SK-N-SH treated with all-trans-retinoic acid at 6 μM for 48 hours (cell line): ENCODE results near the gene MCU.

Experiments used
- ATAC-seq: fragments of 200-7000 bp; cut with Tn5 transposase; 3 replicates; pipeline ENCODE4 v1.9.1; 2020; ENCODE audit warnings: mild to moderate bottlenecking, moderate library complexity
- ARNTL ChIP-seq: fragments of 450-650 bp; formaldehyde crosslinking; IDR thresholded peaks from 2 replicates; pipeline ENCODE4 v1.5.0; 2020; ENCODE audit warnings: low read depth, mild to moderate bottlenecking, moderate library complexity, borderline replicate concordance
- BACH2 ChIP-seq: fragments of 250-450 bp; sonication (Bioruptor Pico); IDR thresholded peaks from 2 replicates; pipeline ENCODE4 v1.9.0; 2021; ENCODE audit warnings: mild to moderate bottlenecking, borderline replicate concordance
- CREB5 ChIP-seq: fragments of 250-450 bp; sonication (Bioruptor Pico); IDR thresholded peaks from 2 replicates; pipeline ENCODE4 v1.5.1; 2020; ENCODE audit warnings: low read depth, mild to moderate bottlenecking, moderate library complexity
- CSRNP3 ChIP-seq: fragments of 250-450 bp; sonication (Bioruptor Pico); IDR thresholded peaks from 2 replicates; pipeline ENCODE4 v1.5.1; 2021; ENCODE audit warnings: mild to moderate bottlenecking, moderate library complexity
- ESRRG ChIP-seq: fragments of 250-450 bp; sonication (Bioruptor Pico); IDR thresholded peaks from 2 replicates; pipeline ENCODE4 v1.6.1; 2021; ENCODE audit warnings: mild to moderate bottlenecking
- GLIS3 ChIP-seq: fragments of 250-450 bp; sonication (Bioruptor Pico); IDR thresholded peaks from 2 replicates; pipeline ENCODE4 v1.5.0; 2020; ENCODE audit warnings: mild to moderate bottlenecking, moderate library complexity
- ISL1 ChIP-seq: fragments of 250-450 bp; sonication (Bioruptor Pico); IDR thresholded peaks from 2 replicates; pipeline ENCODE4 v2.1.2; 2022; ENCODE audit warnings: mild to moderate bottlenecking, moderate library complexity
- POU6F1 ChIP-seq: fragments of 250-450 bp; sonication (Bioruptor Pico); IDR thresholded peaks from 2 replicates; pipeline ENCODE4 v1.8.0; 2021; ENCODE audit warnings: low read depth, mild to moderate bottlenecking, moderate library complexity, borderline replicate concordance
- PPARA ChIP-seq: fragments of 250-450 bp; sonication (Bioruptor Pico); IDR thresholded peaks from 2 replicates; pipeline ENCODE4 v1.5.0; 2020; ENCODE audit warnings: mild to moderate bottlenecking, borderline replicate concordance
- RARB ChIP-seq: fragments of 250-450 bp; sonication (Bioruptor Pico); IDR thresholded peaks from 2 replicates; pipeline ENCODE4 v1.8.0; 2021; ENCODE audit warnings: mild to moderate bottlenecking, moderate library complexity
- SNAI2 ChIP-seq: fragments of 250-450 bp; sonication (Bioruptor Pico); IDR thresholded peaks from 2 replicates; pipeline ENCODE4 v1.5.0; 2020; ENCODE audit warnings: mild to moderate bottlenecking, moderate library complexity
- TCF4 ChIP-seq: fragments of 250-450 bp; sonication (Bioruptor Pico); IDR thresholded peaks from 2 replicates; pipeline ENCODE4 v1.8.0; 2021; ENCODE audit warnings: mild to moderate bottlenecking, moderate library complexity, borderline replicate concordance
- TOX ChIP-seq: fragments of 250-450 bp; sonication (Bioruptor Pico); IDR thresholded peaks from 2 replicates; pipeline ENCODE4 v1.8.0; 2021; ENCODE audit warnings: mild to moderate bottlenecking, moderate library complexity, borderline replicate concordance
- ZFP3 ChIP-seq: fragments of 250-450 bp; sonication (Bioruptor Pico); IDR thresholded peaks from 2 replicates; pipeline ENCODE4 v1.5.0; 2020; ENCODE audit warnings: mild to moderate bottlenecking, moderate library complexity
- ZFP30 ChIP-seq: fragments of 450-650 bp; formaldehyde crosslinking; IDR thresholded peaks from 2 replicates; pipeline ENCODE4 v1.5.0; 2022; ENCODE audit warnings: mild to moderate bottlenecking, moderate library complexity
- ZNF565 ChIP-seq: fragments of 450-650 bp; formaldehyde crosslinking; conservative IDR thresholded peaks from 2 replicates; pipeline ENCODE4 v1.5.0; 2020; ENCODE audit warnings: low read depth, mild to moderate bottlenecking, moderate library complexity
- ZNF70 ChIP-seq: fragments of 450-650 bp; formaldehyde crosslinking; IDR thresholded peaks from 2 replicates; pipeline ENCODE4 v1.5.0; 2020; ENCODE audit warnings: mild to moderate bottlenecking, moderate library complexity
- ZNF8 ChIP-seq: fragments of 450-650 bp; formaldehyde crosslinking; IDR thresholded peaks from 2 replicates; pipeline ENCODE4 v1.5.0; 2020; ENCODE audit warnings: mild to moderate bottlenecking, moderate library complexity
- TF ChIP-seq, protein P1 (sequence below): fragments of 250-450 bp; sonication (Bioruptor Pico); IDR thresholded peaks from 2 replicates; pipeline ENCODE4 v1.8.0; 2020; ENCODE audit warnings: mild to moderate bottlenecking, moderate library complexity, borderline replicate concordance

The MCU gene

DNA sequence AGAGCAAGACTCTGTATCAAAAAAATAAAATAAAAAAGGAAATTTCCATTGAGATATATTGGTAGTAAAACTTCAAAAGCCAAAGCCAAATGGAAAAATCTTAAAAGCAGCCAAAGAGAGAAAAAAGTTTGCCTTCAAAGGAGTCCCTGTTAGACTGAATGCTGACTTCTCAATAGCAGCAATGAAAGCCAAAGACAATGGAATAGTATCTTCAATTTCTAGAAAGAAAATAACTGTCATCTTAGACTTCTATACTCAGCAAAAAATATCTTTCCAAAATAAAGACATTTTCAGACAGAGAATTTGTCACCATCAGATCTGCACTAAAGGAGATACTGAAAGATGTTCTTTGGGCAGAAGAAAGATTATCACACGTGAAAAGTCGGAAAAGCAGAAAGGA lies 187.3 kb downstream of the MCU start:
- ATAC-seq: no peak
- TF ChIP-seq GLIS3 (CRISPR knock-in tag): no peak

GRCh38 chr10:72881291-72881690 lies 189.3 kb downstream of the MCU start:
- ATAC-seq: no peak
- no peak for TF ChIP-seq ZFP30 (CRISPR knock-in tag)
- no peak for TF ChIP-seq PPARA

GRCh38 chr10:72883861-72884260 lies 191.9 kb downstream of the MCU start:
- TF ChIP-seq RARB (CRISPR knock-in tag) (no peak), PPARA (no peak), ZNF8 (no peak), GLIS3 (CRISPR knock-in tag) (no peak), CSRNP3 (no peak), SNAI2 (CRISPR knock-in tag) (no peak), TCF4 (no peak), BACH2 (no peak), ZNF70 (CRISPR knock-in tag) (no peak), ZFP30 (CRISPR knock-in tag) (no peak), ARNTL (no peak), ZFP3 (CRISPR knock-in tag) (no peak), POU6F1 (no peak), TOX (no peak), ZNF565 (CRISPR knock-in tag) (no peak), ISL1 (CRISPR knock-in tag) (no peak), CREB5 (CRISPR knock-in tag) (no peak)
- TF ChIP-seq, protein P1, sequence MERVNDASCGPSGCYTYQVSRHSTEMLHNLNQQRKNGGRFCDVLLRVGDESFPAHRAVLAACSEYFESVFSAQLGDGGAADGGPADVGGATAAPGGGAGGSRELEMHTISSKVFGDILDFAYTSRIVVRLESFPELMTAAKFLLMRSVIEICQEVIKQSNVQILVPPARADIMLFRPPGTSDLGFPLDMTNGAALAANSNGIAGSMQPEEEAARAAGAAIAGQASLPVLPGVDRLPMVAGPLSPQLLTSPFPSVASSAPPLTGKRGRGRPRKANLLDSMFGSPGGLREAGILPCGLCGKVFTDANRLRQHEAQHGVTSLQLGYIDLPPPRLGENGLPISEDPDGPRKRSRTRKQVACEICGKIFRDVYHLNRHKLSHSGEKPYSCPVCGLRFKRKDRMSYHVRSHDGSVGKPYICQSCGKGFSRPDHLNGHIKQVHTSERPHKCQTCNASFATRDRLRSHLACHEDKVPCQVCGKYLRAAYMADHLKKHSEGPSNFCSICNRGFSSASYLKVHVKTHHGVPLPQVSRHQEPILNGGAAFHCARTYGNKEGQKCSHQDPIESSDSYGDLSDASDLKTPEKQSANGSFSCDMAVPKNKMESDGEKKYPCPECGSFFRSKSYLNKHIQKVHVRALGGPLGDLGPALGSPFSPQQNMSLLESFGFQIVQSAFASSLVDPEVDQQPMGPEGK (CRISPR knock-in tag): no peak
- TF ChIP-seq, all 23 proteins: peak for 0
- ATAC-seq: no peak

DNA sequence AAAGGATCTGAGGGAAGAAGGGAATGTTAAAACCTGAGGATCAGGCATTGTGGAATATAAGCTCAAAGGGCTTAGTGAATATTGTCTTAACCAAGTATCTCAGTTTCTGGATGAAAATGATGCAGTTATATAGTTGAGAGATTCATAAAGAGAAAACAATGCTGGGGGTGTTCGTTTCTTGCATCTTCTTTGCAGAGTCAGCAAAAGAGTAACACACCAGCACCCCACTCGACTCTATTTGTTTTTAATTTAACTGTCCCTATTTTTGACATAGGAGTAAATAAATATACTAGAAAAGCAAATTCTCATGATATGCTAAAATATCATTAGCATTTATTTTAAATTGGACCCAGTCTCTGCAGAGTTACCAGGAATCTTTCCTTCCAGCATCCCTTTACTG lies 194.0 kb downstream of the MCU start:
- no peak for ATAC-seq
- TF ChIP-seq CSRNP3 (no peak), ARNTL (no peak), ZNF8 (no peak), TCF4 (no peak), ISL1 (CRISPR knock-in tag) (no peak), POU6F1 (no peak), ESRRG (CRISPR knock-in tag) (no peak), BACH2 (no peak), GLIS3 (CRISPR knock-in tag) (no peak), ZNF70 (CRISPR knock-in tag) (no peak), CREB5 (CRISPR knock-in tag) (no peak)
